KG1 (cell line): Measurements from ENCODE around the gene EML4.
"Not testable (repeated sequence)": the region's sequence is repeated elsewhere in the genome, so short reads cannot be mapped to it uniquely, and the experiment has no call there.

Source experiments
- DNase-seq: peaks from one replicate; lab custom pipeline; 2025; lab: John Stamatoyannopoulos, UW

EML4 gene

DNA sequence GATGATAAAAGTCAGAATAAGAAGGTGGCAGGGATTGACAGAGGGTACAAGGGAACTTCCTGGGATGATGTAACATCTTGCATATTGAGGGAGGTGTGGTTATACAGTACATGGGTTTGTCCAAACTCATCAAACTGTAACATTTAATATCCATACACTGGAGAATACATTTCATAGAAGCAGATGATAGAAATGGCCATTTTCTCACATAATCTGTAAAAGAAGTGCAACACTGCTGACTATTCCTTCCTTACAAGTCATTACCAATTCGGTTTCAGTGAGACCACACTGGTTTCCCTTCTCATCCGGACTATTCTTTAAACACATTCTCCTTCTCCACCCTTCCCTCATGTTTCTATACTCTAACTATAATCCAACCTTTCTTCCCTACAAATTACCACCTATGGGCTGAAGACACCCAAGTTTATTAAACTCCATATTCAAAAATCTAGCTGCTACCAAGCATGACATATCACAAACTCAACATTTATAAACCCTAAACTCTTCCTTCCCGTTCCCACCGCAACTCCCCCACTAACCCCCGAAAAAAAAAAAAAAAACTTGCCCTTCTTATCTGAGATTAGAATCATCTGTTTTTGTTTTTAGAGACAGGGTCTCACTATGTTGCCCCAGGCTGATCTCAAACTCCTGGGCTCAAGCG, 190.3 kb downstream of the EML4 start:
- peak; percentile 16 for DNase-seq

DNA sequence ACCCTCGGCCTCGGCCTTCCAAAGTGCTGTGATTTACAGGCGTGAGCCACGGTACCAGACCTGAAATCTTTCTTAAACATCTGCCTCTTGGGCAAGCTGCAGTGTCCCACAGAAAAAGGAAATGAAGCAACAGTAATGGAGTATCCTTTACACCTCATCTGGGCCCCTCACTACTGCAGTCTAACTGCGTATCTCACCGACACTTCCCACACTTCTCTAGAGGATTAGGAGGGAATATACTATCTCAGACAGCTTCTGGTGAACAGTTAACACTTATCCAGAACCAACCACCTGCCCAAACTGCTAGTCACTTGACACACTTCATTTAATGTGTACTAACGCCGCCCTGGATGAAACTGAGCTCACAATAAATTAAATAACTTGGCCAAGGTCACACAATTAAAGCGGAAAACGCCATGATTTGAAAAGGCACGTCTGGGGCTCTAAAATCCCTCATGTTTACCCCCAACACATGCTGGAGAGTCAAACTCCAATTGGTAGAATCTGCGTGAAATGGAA, 190.9 kb downstream of the EML4 start:
- DNase-seq, result peak; percentile 16

DNA sequence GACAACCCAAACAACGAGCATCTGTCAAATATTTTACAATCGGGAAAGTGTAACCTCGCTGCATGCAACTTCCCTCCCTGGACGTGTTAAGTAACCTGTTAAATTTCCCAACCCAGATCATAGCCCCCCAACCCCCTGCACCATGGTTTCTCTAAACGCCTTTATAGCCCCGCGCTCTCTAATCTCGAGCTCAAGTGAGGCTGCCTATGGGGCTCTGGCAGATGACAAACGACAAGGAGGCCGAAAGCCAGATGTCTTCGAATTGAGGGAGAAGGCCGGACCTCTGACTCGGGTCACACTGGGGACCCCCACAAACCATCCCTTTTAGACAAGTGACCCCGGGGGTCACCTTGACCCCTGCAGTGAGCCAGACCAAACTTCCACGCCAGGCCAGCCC, 191.3 kb downstream of the EML4 start:
- DNase-seq, result no peak

DNA sequence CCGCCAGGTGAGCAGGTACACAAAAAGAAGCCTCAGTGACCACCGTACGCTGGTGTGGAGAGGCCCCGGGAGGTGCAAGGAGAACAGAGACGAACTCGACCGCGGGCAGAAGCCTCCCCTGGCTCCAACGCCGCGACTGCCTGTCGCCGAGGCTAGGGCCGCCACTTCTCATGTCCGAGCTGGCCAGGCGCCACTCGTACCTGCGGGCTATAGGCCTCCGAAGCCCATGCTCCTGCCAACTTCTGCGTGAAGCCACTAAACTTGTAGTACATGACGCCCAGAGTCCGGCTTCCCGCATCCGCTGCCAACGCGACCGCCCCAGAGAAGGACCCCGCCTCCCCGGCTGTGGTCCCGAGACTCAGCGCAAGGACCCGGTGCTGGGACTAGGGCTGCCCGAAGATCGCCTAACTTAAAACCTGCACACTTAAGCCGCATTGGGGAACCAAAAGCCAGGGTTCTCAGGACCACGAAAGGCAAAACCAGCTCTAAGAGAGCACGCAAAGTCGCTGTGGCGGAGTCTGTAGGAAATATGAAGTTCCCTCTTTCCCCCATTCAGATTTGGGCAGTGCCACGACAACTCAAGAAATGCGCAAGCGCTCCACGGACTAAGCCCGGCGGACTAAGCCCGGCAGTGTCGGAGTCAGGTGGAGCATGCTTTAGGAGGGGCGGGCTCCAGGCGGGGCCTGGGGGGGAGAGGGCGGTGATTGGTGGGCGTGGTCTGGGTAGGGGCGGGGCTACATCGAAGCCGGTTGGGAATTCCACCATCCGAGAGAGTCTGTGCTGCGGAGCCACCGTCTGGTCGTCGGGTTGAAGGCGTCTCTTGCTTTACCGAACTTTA, 192.0 kb downstream of the EML4 start, which contains the start of gene COX7A2L:
COX7A2L (minus strand) TSS at position 328 of the 838 bp plus-strand sequence; CDS start at position 272, 56 bp downstream.
- DNase-seq, result peak; percentile 93

DNA sequence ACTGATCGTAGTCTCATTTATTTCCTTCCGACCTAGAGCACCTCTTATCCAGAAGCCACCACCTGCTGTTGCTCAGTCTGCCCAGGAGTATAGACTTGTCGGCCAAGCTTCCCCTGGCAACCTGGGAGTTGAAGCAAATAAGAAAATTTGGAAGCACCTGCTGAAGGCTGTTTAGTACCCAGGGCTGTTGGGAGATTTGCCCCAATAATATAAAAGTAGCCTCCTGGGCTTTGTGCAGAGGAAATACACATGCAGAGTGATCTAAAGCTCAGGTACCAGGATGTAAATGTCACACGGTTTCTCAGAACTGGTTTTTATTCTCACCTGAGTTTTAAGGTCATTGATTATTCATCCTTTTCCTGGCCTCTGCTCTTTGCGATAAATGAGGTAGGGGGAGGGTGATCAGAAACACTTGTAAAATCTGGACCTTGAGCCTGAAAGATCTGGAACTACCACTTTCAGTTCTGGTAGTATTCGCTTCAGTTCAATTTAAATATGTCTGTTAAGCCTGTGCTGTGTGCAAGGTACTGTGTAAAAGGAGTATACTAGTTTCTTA, 192.7 kb downstream of the EML4 start:
- no peak for DNase-seq

DNA sequence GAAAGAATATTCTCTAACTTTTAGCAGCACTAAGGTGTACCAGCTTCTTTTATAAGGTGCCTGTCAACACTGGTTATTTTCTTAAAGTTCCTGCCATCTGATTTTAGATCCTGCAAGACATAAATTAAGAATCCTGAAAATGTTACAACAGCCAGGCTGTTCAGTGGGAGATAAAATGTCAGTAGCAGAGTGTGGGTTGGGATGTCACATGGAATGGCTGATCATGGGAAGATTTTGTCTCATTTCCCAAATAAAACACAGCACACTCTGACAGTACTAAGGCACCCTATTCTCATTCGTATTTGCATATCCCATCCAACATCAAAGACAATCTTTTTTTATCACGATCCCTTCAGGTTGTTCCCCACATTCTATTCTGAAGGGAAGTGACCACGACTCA, 194.3 kb downstream of the EML4 start:
- no peak for DNase-seq

DNA sequence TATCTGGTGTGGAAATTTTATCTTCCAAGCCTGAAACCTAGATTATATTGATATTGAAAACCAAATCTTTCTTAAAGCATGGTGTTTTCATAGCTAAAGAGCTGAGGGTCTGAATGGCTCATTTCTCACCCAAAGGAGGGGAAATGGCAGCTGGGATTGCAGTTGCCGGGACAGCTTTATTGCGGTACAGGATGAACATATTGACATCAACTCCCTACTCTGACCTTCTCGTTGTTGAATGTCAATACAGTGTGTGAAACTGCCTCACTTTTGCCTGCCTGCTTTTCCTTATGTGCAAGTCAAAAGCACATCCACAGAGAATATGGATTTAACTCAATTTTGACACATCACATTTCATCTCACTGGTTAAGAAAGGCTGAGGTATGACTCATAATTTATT, 195.5 kb downstream of the EML4 start:
- no peak for DNase-seq

DNA sequence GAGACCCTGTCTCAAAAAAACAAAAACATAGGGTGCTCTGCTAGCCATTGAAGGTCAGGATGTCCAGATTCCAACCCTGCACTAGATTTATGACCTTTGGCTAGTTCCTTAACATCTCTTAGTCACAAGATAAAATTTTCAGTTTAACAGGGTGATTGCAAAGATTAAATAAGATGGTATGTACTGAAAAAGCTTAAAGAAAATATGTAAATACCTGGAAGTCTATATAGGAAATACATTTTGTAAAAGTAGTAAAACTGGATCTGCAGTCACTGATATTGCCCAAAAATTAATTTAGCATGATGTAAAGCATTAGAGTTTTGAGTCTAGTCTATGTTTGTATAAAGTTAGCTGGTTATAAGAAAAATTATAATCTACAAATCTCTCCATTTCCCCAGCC, 197.3 kb downstream of the EML4 start:
- no peak for DNase-seq

DNA sequence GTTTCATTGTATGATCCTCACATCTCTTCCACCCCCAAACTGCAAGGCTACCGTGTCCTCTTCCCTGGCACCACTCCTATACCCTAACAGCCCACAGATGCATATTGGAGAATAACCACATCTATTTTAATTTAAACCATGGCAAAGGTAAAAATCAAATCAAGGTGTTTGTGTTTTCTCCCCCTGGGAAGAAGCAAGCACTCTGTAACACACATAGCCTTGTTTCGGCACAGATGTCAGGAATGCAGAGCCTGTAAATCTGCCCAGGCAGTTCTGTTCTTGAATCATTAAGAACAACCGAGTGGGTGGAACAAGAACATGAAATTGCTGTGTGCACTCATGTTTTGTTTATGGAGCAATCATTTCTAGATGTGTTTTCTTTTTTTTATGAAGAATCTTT, 198.7 kb downstream of the EML4 start:
- DNase-seq, result no peak

DNA sequence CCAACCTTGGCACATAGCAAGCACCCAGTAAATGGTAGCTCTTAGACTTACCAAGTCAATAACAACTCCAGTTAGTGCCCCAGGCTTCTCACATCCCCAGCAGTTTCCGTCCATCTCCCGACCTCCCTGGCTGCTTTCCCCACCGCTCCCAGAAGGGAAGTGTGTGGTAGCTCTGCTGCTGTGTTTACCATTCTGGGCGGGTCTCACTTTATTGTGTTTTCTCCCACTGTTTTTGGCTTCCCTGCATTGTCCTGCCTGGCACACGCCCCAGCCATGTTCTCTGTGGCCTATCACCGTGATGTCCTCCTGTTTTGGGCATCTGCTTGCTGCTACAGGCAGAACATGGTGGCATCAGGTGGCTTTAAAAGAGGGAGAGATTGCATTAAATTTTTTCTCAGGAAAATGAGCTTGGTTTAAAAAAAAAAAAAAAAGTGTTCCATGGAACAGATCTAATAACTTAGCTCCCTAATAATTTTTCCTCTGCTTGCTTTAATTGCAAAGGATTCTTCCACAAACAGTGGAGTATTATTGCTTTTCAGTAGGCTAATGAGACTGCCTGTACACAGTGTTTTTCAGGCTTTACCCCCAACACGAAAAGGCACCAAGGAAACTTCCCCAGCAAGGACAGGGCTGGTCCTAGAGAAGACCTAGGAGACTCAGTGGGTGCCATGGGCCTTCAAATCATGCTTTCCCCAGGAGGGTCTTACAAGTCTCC, 199.8 kb downstream of the EML4 start:
- DNase-seq, result no peak

DNA sequence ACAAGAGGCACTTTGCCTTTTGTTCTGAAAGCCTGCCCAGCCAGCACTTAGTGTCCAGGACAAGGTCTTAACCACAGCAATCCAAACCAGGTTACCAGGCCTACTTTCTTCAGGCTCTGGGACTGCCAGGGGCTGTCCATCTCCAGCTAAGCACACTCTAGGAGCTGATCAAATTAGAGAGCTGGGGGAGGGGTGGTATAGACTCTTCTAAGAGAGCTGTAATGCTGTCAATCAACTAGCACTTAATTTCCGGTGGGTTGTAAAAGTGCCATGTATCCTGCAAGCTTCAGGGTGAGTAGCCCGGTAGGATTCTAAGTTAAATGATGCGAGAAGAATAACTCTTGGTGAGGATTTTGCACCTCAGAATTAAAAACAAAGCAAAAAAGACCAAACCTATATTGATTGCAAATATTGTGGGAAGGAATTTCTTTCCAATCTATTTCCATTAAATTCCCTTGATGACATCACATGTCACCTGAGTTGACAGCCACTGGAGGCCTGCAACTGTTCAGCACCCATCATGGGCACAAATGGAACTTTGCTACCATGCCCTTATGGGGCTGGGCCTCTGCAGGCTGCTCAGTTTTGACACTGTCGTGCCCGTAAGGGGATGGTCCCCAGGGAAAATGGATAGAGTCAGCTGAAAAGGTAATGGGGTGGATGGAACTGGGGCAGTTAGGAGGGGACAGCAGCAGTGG, 200.5 kb downstream of the EML4 start:
- no peak for DNase-seq

DNA sequence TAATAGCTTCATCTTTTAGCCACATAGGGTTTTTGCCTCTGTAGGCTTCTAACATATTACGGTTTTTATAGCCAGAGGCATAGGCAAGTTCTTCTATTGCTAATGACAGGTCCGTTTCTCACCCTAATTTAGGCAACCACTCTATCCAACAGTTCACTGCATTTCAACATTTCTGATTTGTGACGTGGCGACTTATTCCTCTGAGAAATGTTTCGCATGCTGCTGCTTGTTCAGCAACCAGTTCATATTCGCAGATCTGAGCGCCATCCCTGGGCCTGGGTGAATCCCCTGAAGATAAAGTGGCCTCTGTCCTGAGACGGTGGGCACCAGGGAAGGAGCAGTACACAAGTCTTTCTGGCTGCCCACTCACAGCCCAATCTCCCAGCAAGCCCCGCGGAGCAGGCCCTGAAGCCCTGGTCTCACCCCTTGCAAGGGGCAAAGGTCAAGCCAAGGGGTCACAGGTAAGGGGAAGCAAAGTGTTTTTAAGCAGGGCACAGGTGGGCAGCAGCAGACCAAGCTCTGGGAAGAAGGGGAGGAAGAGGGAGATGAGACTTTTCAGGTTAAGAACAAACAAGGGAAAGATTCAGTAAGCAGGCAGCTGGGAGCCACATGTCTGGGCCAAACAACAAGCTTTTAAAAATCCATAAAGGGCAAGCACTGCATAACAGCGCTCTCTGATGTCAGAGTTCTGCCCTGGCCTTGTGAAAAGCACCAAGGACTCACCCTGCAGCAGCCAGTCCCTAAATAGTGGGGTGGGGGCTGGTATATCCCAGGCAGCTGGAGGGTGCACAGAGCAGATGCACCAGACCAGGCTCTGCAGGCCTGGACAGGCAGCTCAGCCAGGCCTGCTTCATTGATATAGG, 202.7 kb downstream of the EML4 start:
- no peak for DNase-seq

DNA sequence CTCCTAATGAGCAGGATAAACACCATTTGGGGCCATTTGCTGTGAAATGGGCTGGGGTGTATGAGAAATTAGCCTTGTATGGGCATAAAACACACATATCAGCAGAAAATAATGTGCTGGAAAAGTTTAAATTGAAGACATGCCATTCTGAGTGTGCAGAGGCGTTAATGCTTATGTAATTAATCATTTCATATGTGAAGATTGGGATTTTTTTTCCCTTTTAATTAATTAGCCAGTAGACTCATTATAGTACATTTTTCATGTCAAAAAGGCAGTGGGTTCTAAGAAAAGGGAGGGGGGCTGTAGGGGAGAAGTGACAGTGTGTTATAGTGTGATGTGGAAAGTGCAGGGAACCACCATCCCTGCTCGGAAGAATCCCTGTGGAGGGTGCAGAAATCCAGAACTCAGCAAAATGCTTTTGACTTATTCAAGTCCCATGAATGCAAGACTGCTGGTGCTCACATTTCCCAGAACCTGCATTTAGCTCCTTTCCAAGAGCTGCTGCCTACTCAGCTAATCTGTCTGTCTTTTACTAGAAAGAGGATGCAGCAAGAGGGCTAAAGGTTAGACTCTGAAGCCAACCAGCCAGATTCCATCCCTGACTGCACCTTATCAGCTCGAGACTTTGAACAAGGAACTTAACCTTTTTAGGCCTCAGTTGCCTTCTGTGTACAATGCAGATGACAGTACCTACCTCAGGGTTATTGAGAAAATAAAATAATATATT, 203.5 kb downstream of the EML4 start:
- DNase-seq, result no peak

DNA sequence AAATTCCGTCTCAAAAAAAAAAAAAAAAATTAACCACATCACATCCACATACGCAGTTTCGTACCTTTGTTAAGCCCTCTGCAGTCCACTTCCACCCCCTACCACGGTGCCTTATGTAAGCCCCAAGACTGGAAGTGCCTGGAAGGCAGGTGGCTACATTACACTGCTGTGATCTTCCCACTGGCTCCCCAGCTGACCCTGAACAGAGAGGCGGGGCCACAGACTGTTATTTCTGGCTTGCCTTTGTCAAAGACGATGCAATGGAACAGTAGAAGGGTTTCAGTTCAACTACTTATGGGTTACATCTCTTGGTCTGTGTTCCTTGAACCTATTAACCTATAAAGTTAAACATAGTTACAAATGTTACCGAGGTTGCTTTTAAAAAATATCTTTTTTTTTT, 207.6 kb downstream of the EML4 start:
- no peak for DNase-seq

DNA sequence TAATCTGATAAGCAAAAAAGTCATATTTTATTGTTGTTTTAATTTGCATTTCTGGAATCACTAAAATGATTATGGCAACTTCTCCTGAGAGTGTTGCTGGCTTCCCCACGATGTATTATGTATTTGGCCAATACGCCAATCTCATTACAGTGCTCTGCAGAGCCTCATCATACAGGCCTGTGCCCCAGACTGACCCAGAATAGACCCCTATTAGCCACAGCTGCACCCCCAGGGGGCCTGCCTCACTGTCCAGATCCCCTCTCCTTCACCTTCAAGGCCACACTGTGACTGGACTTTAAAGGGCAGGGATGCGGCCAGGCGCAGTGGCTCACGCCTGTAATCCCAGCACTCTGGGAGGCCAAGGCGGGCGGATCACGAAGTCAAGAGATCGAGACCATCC, 209.3 kb downstream of the EML4 start:
- DNase-seq, result no peak

DNA sequence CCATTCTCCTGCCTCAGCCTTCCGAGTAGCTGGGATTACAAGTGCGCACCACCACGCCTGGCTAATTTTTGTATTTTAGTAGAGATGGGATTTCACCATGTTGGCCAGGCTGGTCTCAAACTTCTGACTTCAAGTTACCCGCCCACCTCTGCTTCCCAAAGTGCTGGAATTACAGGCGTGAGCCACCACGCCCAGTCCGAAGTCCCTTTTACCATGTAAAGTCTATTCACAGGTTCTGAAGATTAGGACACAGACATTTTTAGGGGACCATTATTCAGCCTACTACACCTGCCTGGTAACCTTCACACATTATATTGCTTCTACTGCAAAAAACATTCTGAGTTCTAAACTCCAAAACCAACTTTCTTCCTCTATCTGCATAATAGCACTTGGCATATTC, 210.9 kb downstream of the EML4 start:
- DNase-seq, result not testable (repeated sequence)

DNA sequence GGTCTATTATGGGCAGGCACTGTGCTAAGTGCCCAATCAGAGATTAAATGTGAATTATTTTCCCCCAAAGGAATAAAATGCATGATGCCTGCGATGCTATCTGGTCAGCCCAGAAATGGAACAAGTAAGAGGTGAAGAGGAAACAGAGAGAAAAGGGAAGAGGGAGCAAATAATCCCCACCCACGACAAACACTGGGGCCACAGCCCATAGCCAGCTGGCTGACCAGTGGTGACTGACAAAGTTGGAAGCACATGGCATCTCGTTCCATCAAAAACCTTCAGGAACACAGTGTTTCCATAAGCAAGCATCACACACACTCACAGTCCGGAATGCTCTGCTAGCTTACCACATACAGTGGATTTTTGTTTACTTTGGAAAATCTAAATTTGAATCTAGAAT, 213.0 kb downstream of the EML4 start:
- no peak for DNase-seq
